Measurements from ENCODE around the gene KRTAP10-3. TPM values are rescaled to one million over a fixed set of nuclear protein-coding genes. Genes with fewer than 3 reads are reported as not detected.

KRTAP10-3 gene
- total RNA-seq, 1 donor from 2014 or later: not detected

DNA sequence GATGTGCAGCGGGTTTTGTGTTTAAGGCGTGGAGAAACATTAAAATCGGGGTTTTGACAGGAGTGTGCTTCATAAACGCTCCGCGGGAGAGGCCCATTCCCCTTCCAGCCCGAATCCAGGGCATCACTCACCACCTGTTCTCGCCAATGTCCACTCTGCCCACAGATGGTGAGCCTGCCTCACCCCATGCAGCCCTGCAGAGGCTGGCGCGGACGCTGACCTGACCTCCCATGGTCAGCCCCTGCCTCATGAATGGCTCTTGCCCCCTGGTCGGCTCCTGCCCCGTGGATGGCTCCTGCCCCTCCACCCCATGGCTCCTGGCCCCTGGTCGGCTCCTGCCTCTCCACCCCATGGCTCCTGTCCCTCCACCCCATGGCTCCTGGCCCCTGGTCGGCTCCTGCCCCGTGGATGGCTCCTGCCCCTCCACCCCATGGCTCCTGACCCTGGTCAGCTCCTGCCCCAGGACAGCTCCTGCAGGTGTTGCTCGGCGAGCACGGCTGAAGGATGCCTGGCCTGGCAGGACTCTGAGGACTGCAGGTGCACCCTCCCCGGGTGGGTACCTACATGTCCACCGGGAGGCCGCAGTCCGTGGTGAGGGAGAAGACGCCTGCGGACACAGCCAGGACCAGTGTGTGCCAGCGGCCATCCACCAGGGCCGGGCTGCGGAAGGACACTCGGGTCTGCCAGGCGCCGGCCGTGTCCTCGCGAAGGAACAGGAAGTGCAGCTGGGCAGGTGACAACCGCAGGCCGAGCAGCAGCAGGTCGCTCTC lies 25.3 kb downstream of the KRTAP10-3 start:
- peak; percentile 62 for DNase-seq (ENCODE audit: low spot score)
- intact Hi-C loops (cut with DNase I): no loop called here

DNA sequence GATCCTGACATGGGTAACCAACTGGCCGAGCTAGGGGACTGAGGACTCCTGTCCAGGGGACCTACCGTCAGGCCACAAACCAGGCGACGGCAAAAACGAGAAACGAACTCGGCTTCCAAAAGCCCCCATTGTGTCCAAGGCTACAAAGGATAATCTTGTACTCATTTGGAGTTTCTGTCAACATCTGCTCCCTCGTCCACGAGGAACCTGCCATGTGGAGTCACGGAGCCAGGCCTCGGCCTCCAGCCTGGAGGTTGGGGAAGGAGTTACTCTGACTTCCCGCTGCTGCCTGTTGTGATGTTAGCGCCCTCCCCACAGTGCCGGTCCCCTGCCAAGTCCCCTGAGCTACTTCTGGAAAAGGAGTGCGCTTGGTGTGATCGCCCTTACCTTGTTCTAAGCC lies 25.9 kb downstream of the KRTAP10-3 start:
- intact Hi-C loops (cut with DNase I): no loop called here
- no peak for DNase-seq (ENCODE audit: low spot score)

DNA sequence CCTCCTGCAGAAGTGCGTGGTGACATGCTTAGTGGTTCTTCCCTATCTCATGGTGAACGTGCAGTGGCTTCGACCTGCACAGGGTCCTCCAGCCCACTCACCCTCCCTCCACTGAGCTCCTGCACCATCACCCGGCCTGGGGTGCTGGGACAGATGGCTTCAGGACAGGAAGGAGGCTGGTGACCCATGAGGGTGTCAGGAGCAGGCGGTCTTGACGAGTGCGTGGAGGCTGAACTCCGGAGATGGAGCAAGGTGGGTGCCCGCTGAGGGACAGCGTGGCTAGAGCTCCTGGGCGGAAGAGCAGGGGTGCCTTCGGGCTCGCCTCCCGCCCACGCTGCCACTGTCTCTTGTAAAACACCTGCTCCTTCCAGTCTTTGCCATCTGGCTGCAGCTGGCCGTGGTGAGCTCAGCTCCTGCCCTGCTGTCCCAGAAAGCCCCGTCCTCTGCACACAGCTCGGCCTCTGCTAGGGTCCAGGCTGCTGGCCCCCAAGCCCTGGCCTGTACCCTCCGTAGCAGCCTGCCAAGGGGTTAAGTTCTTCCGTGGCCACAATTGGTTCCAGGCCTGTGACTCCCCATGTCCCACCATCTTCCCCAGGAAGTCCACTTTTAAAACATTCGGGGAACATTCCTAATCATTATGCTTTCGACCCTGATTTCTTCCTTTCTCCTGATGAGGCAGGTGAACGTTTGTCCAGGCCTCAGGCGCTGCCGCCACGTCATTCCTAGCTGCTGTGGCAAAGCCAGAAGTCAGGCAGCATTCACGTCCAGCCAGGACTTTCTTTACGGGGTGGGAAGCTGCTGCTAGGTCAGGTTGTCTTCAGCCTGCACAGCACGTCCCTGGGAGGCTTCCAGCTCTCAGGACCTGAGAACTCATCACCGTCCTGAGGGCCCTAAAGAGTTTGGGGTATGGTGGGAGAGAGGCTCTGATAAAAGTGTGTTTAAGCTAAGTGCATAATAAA lies 26.7 kb downstream of the KRTAP10-3 start:
- peak; percentile 51 for DNase-seq (ENCODE audit: low spot score)
- intact Hi-C loops (cut with DNase I): no loop called here

DNA sequence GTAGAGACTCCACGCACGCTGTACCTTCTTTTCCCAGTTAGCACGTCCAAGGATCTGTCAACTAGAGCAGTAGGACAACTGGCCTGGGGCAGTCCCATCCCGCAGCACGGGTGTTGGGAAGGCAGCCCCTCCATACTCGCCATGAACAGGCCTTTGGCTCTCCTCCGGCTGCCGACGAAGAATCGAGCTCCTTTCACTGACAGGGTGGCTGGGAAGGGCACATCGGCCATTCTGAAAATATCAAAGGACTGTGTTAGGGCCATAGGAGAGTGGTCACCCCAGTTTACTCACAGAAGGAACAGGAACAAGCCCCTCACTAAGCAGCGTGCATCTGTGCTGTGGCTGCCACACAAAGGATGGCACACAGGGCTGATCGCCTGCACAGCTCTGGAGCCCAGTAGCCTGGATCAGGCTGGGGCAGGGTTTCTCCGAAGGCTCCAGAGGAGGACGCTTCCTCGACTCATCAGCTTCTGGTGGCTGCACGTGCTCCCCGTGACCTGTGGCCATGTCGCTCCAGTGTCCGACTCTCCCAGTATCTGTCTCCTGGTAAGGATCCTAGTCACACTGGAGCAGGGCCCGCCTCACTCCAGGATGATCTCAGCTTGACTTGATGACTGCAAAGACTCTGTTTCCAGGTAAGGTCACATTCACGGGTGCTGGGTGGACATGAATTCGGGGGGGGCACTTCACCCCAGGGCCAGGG lies 27.5 kb downstream of the KRTAP10-3 start:
- intact Hi-C loops (cut with DNase I): no loop called here
- DNase-seq (ENCODE audit: low spot score): peak; percentile 53

DNA sequence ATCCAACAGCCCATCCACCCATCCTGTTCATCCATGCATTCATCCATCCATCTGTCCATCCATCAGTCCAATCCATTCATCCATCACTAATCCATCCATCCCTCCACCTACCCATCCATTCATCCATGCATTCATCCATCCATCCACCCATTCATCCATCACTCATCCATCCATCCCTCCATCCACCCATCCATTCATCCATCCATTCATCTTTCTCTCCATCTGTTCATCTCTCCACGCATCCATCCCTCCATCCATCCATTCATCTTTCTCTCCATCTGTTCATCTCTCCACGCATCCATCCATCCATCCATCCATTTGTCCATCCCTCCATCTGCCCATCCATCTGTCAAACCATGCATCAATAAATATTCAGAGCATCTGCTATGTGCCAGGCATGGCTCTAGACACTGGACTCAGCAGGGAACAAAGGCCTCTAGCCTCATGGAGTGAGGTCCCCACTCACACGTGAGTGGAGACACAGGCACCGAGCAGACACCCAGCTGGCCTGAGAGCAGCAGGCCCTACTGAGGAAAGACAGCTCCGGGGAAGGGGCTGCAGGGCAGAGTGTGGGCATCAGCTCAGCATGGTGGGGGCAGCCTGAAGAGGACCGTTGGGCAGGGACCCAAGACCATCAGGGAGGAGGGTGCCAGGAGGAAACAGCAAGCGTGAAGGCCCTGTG lies 28.2 kb downstream of the KRTAP10-3 start:
- no peak for DNase-seq (ENCODE audit: low spot score)
- intact Hi-C loops (cut with DNase I): no loop called here

DNA sequence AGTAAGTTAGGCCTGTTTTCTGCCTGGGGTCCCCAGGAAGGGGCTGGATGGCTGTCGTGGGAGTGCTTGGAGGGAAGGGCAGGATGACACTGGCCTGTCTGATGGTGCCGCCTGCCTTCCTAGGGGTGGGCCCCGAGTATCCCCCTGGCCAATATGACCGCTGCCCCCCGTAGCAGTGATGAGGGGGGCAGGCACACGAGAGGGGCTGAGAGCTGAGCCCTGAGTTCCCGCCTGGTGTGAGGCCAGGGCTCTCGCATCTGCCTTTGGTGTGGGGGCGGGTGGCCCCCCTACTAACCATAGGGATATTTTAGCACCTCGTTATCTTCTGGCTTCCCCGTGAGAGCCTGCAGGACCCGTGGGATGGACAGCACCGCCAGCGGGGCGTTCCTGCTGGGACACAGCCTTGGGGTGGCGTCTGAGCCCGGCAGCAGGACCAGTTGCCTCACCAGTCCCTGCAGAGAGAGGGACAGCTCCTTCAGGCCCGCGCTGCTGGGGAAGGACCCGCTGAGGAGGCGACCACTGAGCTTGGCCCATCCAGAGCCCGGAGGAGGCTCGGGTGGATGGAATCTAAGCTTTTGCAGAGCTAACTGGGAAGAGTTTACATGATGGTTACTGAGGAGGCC lies 29.0 kb downstream of the KRTAP10-3 start:
- intact Hi-C loops (cut with DNase I): no loop called here
- DNase-seq (ENCODE audit: low spot score): peak; percentile 67

DNA sequence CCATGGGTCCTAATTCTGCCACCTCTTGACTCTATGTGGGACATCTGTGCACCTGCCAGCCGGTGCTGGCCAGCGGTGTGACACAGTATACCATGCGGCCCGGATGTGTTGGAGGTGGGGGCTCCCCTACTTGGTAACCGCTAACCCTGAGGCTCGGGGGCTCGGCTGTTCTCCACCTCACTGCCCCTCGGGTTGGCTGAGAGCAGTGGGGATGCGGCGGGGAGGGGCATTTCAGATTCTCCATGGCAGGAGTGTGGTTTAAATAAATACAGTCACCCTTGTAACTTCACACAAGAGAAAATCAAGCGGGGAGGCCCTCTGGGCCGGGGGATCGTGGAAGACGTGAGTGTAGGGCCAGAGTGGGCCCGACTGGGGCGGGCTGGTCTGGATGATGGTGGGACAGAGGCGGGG lies 29.6 kb downstream of the KRTAP10-3 start:
- intact Hi-C loops (cut with DNase I): no loop called here
- peak; percentile 65 for DNase-seq (ENCODE audit: low spot score)

DNA sequence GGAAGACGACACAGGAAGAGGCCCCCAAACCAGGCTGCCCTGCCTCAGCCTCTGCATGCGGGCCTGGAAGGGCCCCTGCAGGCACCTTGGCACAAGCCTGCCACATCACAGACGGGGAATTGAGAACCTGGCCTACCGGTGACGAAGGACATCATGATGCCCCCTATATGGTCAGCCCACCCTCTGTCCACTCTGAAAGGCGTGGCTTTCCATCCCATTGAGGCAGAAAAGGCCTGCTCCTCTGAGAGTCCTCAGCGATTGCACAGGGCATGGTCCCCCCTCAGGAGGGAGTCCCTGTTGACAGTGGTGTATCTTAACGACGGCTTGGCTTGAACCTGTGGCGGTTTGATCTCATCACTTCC lies 30.0 kb downstream of the KRTAP10-3 start:
- no peak for DNase-seq (ENCODE audit: low spot score)
- intact Hi-C loops (cut with DNase I): no loop called here

DNA sequence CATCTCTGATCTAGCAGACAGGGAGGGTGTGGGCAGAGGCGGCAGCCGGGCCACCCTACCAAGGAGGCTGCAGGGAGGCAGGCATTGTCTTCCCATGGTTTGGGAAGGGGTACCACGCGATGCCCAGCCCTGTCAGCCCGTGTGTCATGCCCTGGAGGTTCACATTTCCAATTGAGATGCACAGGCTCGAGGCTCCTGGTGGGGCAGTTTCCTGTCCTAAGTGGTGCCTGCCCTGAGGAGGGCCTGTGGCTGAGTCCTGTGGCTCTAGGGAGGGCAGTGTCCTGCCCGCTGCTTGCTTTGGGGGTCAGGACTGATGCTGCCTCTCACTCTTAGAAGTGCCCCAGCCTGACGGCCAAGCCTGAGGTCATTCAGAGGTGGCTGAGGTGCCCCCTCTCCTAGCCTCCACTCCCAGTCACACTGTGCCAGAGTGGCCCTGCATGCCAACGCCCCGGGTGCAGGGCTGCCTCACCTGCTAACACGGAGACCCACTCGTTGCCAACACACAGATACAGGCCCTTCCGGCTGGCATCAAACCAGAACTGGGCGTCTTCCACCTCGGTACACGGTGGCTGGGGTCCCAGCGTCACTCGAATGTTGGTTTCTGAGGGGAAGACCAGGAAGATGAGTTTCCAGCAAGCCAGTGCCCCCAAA lies 30.5 kb downstream of the KRTAP10-3 start:
- DNase-seq (ENCODE audit: low spot score): peak; percentile 53
- intact Hi-C loops (cut with DNase I): no loop called here

DNA sequence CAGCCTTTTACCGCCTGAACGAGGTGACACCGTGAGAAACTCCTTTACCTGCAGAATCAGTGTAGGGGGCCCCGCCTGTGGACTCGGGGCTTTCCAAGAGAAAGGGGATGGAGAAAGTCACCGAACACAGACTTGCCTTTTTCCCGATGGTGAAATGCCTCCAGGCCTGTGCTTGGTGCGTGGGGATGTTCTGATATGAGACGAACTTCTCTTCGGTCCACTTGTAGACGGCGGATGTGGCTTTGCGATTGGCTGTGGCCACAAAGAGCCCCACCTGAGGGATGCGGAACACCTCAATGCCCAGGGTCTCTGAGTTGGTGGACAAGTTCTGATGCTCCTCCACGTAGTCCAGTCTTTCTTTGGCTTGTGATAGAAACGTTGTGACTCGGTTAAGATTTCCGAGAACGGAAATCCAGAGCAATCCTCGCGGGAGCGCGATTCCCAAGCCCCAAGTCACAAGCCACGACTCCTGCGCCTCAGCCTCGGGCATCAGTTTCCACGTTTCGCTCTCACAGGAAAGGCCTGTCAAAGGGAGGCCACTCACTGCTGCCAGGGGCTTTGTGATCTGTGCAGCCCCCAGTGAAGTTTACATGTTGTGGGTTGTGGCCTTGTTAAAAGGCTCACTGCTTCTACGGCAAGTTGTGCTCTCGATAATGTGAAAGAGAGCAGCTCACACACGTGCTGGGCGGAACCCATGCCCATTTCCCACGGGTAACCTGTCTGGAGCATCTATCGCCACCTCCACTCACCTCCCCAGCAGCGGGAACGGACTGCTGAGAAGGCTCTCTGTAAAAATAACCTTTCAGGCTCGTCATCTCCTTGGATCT lies 31.2 kb downstream of the KRTAP10-3 start:
- intact Hi-C loops (cut with DNase I): no loop called here
- peak; percentile 60 for DNase-seq (ENCODE audit: low spot score)

DNA sequence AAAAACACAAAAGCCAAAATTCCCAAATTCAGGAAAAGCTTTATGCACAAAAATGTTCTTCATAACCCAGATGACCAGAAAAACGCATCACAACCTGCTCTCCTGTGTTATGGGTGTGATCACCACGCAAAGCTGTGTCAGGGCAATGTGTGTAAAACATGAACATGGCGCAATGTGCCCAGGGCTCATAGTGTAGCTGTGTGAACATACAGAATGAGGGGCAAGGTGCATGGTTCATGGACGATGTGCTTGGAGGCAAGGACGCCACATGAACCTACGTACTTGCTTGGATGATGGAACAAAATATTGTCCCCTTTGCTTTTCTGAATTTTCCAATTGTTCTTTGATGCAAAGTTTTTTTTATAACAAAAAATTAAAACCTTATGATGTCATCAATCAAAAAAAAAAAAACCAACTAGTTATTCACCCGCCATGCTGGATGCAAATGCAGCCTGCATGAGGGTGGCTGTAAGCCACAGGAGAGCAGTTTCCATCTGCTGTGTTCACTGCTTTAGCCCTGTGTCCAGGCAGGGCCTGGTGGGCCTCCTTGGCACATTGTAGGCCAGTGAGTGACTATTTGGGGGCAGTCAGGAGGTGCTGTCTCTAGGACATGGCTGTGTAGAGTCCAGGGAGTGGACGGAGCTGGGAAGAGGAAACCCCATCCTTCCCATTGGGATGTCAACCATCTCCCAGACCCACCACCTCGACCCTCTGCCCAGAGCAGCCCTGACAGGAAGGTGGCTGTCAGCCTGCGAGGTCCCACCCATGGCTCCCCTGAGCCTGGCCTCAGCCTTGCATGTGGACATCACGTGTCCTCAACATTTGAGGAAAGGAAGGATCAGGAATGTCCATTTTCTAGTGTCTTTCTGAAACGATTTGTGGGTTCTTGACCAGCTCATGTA lies 32.2 kb downstream of the KRTAP10-3 start:
- intact Hi-C loops (cut with DNase I): no loop called here
- DNase-seq (ENCODE audit: low spot score): peak; percentile 64

DNA sequence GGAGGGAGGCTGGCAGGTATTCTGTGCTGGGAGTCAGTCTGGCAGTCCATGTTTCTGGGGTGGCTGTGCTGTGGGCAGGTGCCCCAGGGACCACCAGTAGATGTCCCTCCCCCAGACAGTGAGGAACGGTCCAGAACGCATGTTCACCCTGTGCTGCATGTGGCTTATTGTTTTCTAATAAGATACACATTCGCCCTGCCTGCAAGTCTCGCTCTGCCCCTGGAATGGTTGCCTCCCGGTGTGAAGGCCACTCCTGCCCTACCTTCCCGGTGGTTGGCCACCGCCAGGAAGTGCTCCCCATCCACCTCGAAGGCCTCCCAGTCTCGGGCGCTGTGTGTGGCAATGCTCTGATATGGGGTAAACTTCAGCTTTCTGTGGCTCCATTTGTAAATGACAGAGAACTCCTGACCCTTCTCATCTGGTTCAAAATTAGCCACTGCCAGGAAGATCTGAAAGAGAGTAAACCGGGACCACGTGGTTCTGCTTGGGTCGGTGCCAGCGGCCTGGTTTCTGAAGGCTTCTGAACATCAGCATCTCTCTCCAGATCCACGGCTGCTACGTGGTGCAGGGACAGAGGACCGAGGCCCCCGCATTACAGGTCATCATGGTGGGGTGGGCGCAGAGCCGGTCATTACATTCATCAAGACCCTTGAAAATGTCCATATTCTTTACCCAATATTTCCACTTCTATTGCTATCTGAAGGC lies 33.1 kb downstream of the KRTAP10-3 start:
- peak; percentile 63 for DNase-seq (ENCODE audit: low spot score)
- intact Hi-C loops (cut with DNase I): no loop called here

DNA sequence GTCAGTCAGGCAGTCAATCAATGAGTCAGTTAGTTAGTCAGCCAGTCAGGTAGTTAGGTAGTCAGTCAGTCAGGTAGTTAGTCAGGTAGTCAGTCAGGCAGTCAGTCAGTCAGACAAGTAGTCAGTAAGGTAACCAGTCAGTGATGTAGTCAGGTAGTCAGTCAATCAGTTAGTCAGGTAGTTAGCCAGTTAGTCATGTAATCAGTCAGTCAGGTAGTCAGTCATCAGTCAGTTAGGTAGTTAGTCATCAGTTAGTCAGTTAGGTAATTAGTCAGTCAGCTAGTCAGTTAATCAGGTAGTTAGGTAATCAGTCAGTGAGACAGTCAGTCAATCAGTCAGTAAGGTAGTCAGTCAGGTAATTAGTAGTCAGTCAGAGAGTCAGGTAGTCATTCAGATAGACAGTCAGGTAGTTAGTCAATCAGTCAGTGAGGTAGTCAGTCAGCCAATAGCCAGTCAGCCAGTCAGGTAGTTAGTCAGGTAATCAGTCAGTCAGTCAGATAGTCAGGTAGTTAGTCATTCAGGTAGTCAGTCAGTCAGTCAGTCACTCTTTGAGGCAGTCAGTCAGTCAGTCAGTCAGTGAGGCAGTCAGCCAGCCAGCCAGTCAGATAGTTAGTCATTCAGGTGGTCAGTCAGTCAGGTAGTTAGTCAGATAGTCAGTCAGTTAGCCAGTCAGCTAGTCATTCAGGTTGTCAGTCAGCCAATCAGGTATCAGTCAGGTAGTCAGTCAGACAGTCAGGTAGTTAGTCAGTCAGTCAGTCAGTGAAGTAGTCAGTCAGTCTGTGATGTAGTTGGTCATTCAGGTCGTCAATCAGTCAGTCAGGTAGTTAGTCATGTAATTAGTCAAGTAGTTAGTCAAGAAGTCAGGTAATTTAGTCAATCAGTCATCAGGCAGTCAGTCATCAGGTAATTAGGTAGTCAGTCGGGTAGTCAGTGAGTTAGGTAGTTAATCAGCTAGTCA lies 33.9 kb downstream of the KRTAP10-3 start:
- peak; percentile 38 for DNase-seq (ENCODE audit: low spot score)
- intact Hi-C loops (cut with DNase I): no loop called here

DNA sequence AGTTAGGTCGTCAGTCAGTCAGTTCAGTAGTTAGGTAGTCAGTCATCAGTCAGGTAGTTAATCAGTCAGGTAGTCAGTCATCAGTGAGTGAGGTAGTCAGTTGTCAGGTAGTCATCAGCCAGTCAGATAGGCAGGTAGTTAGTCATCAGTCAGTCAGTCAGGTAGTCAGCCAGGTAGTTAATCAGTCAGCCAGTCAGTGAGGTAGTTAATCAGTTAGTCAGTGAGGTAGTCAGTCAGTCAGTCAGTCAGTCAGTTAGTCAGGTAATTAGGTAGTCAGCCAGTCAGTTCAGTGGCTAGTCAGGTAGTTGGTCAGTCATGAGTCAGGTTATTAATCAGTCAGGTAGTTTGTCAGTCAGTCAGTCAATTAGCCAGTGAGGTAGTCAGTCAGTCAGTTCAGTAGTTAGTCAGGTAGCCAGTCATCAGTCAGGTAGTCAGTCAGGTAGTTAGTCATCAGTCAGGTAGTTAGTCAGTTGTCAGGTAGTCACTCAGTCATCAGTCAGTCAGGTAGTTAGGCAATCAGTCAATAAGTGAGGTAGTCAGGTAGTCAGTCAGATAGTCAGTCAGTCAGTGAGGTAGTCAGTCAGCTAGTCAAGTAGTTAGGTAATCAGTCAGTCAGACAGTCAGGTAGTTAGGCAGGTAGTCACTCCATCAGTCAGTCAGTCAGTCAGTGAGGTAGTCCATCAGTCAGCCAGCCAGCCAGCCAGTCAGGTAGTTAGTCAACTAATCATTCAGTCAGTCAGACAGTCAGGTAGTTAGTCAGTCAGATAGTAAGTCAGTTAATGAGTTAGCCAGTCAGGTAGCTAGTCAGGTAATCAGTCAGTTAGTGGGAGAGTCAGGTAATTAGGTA lies 34.8 kb downstream of the KRTAP10-3 start:
- intact Hi-C loops (cut with DNase I): no loop called here
- DNase-seq (ENCODE audit: low spot score): peak; percentile 14
